Nephron progenitor cell (in vitro differentiated cells): ENCODE measurements around the gene PUM2.

Experiments used
- DNase-seq: peaks from one replicate; pipeline ENCODE4 v3.0.0; 2021
- H3K27ac Mint-ChIP-seq: 2 replicates; pipeline ENCODE4 v1.8.0; 2021; ENCODE audit warnings: mild to moderate bottlenecking, moderate library complexity, mixed read lengths
- H3K27me3 Mint-ChIP-seq: 2 replicates; pipeline ENCODE4 v1.8.0; 2021; ENCODE audit warnings: mild to moderate bottlenecking, low read depth, mixed read lengths; ENCODE audit not compliant: poor library complexity
- H3K36me3 Mint-ChIP-seq: 2 replicates; pipeline ENCODE4 v1.8.0; 2021; ENCODE audit warnings: low read depth, mixed read lengths
- H3K4me1 Mint-ChIP-seq: 2 replicates; pipeline ENCODE4 v1.8.0; 2021; ENCODE audit warnings: mixed read lengths
- H3K4me3 Mint-ChIP-seq: 2 replicates; pipeline ENCODE4 v1.8.0; 2021; ENCODE audit warnings: mild to moderate bottlenecking, moderate library complexity, mixed read lengths
- H3K9me3 Mint-ChIP-seq: 2 replicates; pipeline ENCODE4 v1.8.0; 2021; ENCODE audit warnings: mild to moderate bottlenecking, moderate library complexity, mixed read lengths
- TF ChIP-seq, protein P1 (sequence below): fragments of 200-600 bp; sonication (generic); IDR thresholded peaks from 2 replicates; pipeline ENCODE4 v1.5.0; 2021; ENCODE audit warnings: antibody characterized with exemption

Gene PUM2

DNA sequence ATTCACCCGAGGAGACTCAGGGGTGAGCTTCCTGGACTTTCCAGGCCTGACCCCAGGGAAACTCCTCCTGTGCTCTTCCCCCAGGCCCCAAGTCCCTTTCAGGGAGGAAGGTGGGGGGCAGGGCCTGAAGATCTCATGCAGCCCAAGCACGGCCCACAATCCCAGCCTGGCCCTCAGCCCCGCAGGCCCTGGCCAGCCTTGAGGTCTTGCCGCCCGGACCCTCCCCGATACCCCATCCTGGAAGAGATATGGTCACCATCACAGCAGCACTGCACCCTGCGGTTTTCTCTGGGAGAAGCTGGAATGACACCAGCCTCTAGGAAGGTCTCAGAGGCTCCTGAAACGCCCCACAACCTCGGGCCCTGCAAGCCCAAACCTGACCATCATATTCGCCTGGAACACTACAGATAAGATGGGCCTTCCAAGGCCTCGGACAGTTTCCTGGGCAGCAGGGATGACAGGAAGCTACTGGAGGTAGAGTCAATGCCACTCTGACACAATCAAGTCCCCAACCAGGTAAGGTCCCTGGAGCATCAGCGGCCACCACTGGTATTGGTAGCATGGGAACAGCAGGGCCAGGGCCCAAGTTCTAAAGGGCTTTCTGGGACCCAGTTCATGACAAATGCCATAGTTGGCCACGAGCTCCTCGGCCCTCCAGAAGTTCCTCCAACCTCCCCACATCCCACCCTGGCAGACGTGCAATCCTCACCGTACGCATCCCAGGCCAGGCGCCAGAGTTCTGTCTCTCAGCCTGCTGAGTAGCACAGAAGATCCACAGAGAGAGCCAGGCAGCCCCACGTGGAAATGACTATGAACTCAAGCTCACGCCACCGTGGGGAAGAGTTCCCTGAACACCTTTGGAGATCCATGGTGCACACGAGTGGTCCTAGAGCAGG, 134.3 kb downstream of the PUM2 start:
- Mint-ChIP-seq H3K9me3 (no peaks in the 10 kb centered on the region), H3K36me3 (peaks cover 5% of the 10 kb centered on the region), H3K27me3 (peaks cover 11% of the 10 kb centered on the region), H3K4me1 (peaks cover 98% of the 10 kb centered on the region), H3K27ac (no peak overlapping the region), H3K4me3 (no peak overlapping the region)
- no peak for DNase-seq
- TF ChIP-seq, protein P1, sequence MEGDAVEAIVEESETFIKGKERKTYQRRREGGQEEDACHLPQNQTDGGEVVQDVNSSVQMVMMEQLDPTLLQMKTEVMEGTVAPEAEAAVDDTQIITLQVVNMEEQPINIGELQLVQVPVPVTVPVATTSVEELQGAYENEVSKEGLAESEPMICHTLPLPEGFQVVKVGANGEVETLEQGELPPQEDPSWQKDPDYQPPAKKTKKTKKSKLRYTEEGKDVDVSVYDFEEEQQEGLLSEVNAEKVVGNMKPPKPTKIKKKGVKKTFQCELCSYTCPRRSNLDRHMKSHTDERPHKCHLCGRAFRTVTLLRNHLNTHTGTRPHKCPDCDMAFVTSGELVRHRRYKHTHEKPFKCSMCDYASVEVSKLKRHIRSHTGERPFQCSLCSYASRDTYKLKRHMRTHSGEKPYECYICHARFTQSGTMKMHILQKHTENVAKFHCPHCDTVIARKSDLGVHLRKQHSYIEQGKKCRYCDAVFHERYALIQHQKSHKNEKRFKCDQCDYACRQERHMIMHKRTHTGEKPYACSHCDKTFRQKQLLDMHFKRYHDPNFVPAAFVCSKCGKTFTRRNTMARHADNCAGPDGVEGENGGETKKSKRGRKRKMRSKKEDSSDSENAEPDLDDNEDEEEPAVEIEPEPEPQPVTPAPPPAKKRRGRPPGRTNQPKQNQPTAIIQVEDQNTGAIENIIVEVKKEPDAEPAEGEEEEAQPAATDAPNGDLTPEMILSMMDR: no peak

DNA sequence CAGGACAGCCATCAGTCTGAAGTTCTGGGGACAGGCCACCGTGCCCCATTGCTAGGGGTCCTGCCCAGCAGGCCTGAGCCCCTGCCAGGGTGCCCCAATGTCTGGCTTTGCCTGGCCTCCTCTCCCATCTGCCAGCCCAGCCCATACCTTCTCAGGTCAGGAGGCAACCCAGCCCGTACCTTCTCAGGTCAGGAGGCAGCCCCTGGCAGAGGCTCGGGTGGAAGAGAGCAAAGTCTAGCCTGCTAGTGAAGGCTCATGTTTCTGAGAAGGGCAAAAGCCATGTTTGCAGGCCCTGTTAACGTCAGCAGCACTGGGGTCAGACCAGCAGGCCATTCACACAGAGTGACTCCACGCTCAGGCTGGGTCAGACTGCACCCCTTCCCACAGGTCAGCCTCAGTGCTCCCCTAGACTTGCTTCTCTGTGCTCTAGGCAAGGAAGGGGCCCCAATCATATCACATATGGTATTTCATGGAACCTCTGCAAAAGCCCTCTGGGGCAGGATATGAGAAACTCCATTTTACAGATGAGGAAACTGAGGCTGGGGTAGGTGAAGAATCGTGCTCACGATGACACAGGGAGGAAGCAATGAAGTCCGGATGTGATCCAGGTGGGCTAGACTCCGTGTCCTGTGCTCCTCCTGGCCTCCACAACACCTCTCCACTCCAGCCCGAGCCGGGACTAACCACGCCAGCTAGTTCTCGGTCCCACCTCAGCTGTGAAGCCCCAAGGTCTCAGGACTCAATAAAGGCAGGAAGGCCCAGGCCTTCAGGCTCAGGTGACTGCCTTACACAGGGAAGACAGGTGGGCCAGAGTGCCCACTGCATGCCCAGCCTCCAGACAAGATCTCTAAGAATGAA, 135.2 kb downstream of the PUM2 start:
- Mint-ChIP-seq H3K27me3 (peaks cover 11% of the 10 kb centered on the region), H3K9me3 (no peaks in the 10 kb centered on the region), H3K4me1 (peaks cover 98% of the 10 kb centered on the region), H3K27ac (peak overlapping the region; percentile 64), H3K36me3 (peaks cover 5% of the 10 kb centered on the region), H3K4me3 (no peak overlapping the region)
- DNase-seq: no peak
- TF ChIP-seq, protein P1: no peak

DNA sequence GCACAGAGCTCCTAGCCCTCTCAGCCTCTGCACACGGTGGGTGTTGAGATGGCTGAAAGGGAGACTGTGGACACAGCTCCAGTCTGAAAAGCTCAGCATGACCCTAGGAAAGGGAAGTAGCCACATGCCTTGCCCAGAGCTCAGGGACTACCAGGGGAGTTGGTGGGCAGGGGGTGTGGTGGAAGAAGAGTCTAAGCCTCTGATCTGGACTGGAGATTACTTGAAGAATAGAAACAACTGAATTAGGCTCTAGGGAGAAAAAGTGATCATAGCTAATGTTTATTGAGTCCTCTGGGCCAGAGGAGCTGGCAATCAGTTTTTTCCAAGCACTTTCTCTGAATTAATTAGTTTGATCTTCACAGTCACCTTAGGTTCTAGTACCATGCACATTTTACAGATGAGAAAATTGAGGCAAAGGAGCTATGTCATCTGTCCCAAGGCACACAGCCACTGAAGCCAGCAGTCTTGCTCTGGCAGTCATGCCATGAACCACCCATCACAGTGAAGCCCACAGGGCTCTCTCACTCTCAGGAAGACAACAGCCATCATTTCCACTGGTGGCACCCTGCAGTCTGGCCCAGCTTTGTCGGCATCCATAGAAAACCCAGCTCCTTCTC, 136.0 kb downstream of the PUM2 start:
- no peak overlapping the region for H3K4me3 Mint-ChIP-seq

DNA sequence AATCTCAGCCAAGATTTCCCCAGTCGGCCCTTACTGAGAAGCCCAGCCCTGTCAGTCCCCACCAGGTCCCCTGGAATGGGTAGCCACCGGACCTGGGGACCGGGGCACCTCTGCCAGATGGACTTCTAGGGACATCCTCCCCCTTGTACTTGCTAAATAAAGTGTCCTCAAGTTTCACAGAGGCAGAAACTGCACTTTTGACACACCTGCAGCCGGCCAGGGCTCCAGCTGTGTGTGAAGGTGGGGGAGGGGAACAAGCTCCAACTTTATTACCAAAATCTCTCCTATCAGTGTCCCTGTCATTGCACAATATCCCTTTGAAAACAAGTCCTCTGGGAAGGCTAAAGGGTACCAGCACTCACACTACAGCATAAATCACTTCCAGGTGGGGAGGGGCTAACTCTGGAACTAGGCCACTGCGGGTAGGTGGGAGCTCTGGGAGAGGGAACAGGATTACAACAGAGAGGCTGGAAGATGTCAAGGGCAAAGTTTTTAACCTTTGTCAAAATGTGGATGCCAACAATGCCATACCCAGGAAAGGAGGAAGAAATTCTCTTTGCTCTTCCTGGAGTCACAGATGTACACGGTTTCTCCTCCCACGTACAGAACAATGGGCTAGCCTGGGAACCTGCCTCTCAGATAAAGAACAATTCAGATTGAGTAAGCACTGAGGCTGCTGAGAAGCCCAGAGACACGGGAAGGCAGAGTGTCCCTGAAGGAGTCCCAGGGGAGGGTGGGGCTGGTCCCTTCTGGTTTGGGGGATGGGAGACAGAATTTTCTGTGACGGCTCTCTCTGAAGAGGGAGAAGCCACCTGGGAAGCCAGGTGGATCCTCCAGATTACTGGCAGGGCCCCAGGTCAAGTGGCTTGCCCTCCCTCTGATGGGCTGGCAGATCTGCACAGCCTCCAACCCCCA, 136.7 kb downstream of the PUM2 start:
- Mint-ChIP-seq H3K27ac (peak overlapping the region; percentile 91), H3K4me1 (peaks cover 91% of the 10 kb centered on the region), H3K9me3 (no peaks in the 10 kb centered on the region), H3K36me3 (peaks cover 5% of the 10 kb centered on the region), H3K27me3 (peaks cover 14% of the 10 kb centered on the region), H3K4me3 (no peak overlapping the region)
- TF ChIP-seq, protein P1: no peak
- DNase-seq: peak; percentile 41

More for the DNA sequence above, 136.0 kb downstream of the PUM2 start:
- Mint-ChIP-seq H3K4me1 (peaks cover 93% of the 10 kb centered on the region), H3K9me3 (no peaks in the 10 kb centered on the region), H3K27me3 (peaks cover 14% of the 10 kb centered on the region), H3K36me3 (peaks cover 5% of the 10 kb centered on the region), H3K27ac (peak overlapping the region; percentile 64)
- no peak for DNase-seq
- TF ChIP-seq, protein P1: no peak

DNA sequence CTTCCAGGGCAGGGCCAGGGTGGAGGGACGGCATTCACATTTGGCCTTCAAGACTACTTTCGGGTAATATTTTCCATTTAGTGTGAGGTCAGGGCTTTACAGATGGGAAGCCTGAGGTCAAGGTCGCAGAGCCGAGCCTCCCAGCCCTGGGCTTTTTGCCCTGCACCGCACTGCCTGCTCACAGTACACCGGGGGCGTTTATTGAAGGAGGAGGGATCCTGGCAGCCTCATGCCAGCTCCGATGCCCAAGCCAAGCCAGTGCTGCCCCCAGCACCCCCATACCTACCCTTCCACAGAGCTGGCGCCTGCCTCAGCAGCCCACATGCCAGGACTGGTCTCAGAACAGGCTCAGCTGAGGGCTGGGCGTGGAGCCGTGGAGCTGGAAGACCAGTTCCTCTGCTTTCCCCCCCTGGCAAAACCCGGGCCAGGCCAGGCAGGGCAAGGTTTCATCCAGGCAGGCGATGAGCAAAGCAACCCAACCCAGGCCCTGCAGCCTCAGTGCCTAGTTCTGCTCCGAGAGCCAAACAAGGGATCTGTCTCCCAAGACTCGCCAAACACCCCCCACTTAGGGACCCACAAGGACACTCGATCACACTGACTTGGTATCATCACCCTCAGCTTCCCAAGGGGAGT, 137.7 kb downstream of the PUM2 start:
- Mint-ChIP-seq H3K4me3 (no peak overlapping the region), H3K4me1 (peaks cover 91% of the 10 kb centered on the region), H3K9me3 (no peaks in the 10 kb centered on the region), H3K27ac (peak overlapping the region; percentile 79), H3K36me3 (no peaks in the 10 kb centered on the region), H3K27me3 (peaks cover 16% of the 10 kb centered on the region)
- DNase-seq: no peak
- TF ChIP-seq, protein P1: no peak
